HS-27A (cell line): ENCODE results near the gene ZNF335.
A peak's percentile ranks its signal among the peaks of the same experiment; 100 is the strongest.
"Not testable (repeated sequence)": the region's sequence is repeated elsewhere in the genome, so short reads cannot be mapped to it uniquely, and the experiment has no call there.

Source experiments
- DNase-seq: peaks from one replicate; pipeline ENCODE4 v3.0.0-alpha.2; 2012; ENCODE audit warnings: low read depth, missing footprints

Gene ZNF335

DNA sequence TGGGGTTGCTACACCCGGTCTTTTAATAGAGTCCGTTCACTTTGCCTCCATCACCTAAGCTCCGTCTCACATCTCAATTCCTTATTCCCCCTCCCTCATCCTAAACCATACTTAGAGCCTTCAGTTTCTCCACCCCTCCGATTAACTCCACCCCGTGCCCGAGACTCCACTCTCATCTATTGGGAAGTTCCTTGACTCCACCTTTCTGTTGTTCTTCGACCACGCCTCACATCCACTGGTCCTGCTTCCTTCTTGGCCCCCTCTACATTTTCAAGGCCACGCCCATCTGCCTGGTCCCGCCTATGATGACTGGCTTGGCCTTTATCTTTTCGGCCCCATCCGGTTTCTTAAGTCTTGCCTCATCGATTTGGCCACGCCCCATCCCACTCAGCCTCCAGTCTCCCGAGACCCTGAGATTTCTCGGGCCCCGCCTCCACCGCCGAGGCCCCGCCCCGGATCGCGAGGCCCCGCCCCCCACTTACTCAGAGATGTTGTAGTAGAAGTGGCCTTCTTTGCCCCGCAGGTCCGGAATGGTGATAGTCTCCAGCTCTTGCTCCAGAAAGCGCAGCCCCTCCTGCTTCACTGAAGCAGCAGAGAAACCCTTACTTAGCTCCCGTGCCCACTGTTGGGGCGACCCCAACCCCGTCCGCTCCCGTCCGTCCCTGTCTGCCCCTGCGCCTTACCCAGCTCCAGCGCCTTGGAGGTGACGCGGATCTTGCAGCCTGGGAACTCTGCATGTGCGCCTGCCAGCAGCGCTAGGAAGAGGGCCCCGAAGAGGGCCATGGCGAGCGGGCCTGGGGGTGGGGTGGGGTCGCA, 61.1 kb downstream of the ZNF335 start:
- peak; percentile 78 for DNase-seq

DNA sequence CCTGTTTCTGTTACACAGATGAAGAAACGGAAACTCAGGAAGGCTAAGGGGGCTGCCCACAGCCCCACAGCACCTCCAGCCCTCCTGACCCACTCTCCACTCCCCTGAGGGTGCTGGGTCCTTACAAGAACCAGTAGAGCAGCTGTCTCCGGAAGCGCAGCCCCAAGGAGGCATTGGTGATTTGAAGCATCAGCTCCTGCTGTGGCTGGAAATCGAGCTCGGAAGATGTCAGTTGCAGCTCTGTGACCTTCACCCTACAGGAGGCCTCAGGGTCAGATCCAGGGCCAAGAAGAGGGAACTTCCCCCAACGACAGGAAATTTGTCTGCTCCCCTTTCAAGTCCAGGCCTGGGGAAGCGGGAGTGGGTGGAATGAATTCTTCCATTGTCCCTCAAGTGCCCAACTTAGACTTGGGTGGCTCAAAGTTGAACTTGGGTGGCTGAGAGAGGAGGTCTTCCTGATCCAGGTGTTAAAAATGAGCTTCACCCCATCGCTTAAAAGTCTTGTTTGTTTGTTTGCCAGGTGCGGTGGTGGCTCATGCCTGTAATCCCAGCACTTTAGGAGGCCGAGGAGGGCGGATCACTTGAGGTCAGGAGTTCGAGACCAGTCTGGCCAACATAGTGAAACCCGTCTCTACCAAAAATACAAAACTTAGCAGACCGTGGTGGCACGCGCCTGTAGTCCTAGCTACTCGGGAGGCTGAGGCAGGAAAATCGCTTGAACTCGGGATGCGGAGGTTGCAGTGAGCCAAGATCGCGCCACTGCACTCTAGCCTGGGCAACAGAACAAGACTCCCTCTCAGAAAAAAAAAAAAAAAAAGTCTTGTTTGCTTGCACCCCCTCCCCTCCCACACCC, 62.0 kb downstream of the ZNF335 start:
- DNase-seq, result no peak

DNA sequence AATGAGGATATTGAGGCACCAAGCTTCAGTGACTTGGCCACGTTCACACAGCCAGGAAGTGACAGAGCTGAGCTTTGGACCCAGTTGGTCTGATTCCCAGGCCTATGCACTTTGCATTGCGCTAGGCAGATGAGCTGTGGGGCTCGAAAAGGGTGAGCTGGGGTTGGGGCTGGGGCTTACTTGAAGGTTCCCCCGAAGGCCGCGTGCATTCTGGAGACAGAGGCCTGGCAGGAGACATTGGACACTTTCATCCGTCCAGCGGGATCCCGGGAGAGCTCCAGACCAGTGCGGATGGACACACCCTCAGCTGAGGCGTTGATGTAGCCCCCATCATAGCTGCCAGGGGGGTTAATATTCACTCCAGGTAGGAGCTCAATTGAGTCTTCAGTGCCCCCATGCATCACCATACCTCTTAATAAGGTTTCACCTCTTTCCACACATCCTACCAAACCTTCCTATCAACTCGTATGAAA, 62.6 kb downstream of the ZNF335 start:
- DNase-seq, result no peak

DNA sequence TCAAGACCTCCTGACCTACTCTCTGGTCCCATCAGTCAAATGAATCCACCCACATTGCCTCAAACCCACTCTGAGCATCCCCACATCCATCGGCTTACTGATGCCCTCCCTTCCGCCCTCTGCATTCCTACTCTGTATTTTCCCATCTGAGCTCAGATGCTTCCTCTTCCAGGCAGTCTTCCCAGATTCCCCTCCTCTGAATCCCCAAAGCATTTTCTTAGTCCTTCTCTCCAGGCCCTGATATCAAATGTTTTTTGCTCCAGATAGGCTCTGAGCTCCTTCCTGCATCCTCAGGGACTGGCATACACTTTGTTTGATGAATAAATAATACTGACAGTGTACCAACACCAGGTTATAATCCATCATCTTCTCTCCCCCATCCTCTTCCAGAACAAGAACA, 63.9 kb downstream of the ZNF335 start:
- DNase-seq, result no peak

DNA sequence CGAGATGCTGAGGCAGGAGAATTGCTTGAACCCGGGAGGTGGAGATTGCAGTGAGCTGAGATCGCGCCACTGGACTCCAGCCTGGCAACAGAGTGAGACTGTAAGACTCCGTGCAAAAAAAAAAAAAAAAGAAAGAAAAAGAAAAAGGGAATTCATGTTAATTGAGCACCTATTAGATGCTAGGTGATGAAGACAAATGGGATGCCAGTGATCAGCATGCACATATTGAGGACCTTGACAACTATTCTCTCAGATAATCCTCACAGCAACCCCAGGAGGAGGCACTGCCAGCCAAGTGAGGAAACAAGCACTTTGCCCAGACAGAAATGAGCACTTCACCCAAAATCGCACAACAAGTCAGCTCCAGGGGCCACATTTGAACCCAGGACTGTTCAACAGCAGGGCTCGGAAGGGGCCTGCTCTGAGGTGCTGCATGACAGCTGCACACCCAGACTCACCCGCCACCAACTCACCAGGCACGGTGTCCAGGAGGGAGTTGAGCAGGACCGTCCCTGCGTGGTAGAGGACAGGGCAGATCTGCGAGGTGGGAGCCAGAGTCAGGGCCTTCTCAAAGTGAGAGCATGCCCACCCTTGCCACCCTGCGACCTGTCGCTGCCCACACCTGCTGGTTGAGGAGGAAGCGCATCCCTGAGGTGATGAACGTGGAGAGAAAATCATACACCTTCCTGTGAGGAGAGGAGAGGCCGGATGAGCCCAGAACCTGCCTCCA, 64.6 kb downstream of the ZNF335 start:
- no peak for DNase-seq

DNA sequence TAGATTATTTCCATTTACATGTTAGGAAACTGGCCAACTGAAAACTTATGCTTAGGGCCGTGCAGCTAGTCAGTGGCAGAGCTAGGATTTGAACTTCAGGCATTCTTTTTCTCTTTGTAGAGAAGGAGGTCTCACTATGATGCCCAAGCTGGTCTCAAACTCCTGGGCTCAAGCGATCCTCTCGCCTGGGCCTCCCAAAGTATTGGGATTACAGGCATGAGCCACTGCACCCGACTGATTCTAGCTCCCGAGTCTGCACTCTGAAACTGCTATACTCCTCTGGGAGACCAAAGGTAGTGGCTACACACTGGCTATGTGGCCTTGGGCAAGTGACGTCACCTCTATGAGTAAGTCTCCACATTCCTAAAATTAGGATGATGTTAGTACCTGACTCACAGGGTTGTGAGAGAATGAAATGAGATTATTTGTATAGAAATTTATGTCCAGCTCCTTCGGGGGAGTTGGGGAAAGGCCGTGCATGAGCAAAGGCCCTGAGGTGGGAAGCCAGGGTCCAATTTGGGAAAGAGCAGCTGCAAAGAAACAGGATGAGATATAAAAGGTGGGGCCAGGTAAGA, 66.4 kb downstream of the ZNF335 start:
- DNase-seq, result no peak

DNA sequence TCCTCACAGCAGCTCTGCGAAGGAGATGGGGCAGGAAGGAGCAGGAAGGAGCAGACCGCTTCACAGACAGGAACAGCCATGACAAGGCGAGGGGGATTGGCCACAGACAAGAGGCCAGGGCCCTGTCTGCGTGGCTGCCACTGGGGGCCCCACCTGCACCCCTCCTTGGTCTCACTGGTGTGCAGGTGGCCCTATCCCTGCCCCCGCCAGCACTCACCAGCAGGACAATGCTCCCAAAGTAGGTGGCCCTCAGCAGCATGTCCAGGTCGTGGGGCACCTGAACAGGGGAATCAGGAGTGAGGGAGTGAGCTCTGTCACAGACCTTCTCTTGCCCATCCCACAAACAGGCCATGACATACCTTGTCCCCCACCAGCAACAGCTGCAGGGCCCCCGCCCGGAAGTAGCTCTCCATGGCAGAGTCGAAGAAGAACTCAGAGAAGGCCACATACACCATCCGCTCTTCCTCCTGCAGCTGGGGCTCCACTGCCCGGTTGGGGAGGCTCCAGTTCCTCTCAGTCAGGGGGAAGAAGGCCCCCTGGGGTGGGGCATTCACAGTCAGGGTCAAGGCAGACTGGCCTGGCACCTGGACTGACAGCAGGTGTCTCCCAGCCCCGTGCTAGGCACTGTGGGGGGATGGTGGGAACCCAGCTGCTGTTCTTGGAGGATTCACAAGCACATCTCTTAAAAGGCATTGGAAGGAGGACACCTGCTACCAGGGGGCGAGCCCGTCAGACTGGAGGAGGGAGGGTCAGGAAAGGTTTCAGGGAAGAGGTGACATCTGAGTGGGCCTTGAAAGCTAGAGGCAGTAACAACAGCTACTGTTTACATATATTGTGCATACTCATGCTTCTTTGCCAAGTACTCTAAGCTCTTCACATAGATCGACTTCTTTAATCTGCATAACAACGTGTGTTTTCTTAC, 67.2 kb downstream of the ZNF335 start:
- DNase-seq, result no peak

DNA sequence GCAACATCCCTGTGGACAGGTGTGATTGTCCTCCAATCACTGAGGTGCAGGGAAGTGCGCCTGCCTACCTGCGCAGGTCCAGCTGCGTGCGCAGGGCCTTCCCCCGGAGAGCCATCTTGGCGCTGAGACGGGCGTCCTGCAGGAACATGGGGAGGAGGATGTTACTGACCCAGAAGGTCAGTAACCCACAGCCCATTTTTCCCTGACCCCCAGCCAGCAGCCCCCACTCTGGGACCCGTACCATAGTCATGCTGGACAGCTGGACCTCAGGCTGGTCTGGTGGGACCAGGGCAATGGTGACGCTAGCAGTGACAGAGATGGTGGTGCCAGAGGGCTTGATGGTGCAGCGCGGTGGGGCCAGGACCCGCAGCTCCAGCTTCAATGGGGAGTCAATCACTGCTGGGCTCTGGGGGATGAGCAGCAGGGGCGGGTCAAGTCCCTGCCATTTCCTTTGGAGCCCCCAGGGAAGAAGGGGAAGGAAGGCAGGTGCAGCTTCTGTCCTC, 69.8 kb downstream of the ZNF335 start:
- DNase-seq, result no peak

DNA sequence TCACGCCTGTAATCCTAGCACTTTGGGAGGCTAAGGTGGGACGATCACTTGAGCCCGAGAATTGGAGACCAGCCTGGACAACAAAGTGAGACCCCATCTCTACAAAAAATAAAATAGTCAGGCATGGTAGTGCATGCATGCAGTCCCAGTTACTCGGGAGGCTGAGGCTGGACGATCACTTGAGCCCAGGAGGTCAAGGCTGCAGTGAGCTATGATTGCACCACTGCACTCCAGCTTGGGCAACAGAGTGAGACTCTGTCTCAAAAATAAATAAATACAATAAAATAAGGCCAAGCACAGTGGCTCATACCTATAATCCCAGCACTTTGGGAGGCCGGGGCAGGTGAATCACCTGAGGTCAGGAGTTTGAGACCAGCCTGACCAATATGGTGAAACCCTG, 70.7 kb downstream of the ZNF335 start:
- DNase-seq, result not testable (repeated sequence)

DNA sequence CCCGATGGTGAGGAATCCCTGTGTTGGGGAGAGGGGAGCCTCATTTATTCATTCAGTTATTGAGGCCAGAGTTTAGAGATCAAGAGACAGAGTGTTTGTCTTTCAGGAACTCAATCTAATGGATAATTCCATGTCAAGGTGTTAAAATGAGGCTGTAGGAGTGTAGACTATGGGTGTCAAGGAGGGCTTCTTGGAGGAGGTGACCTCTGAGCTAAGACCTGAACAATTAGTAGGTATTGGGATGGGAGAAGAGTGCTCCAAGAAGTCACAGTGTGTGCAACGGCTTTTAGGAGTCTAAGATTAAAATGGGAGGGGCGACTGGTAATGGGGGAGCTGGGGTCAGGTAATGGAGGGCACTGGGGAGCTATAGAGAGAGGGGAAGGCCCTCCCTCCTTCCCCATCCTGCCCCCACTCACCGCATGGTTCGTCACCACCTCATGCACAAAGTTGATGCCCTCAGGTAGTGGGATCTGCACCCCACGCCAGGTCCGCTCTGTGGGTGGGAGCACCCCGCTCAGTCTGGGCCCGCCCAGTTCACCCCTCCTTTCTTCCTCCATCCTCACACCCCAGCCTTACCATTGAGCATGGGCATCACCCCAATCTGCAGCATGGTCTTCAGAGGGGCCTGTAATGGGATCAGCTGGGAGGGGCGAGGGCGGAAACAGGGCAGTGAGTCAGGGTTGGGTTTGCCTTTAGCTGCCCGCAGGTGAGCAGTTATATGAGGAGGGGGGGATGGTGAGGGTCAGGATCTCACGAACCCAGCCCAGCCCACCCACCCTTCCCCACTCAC, 72.8 kb downstream of the ZNF335 start:
- DNase-seq, result no peak
